Retinal pigment epithelial cell (primary cell): ENCODE measurements around the gene L3MBTL4.

Experiments used
- DNase-seq: peaks from one replicate; pipeline ENCODE4 v3.0.0-alpha.2; 2010; ENCODE audit warnings: low read depth
- H3K4me3 ChIP-seq: 2 replicates; pipeline ENCODE4 v1.5.1; 2011; ENCODE audit warnings: mild to moderate bottlenecking, low read length, control low read depth, moderate library complexity
- CTCF ChIP-seq: conservative IDR thresholded peaks from 2 replicates; pipeline ENCODE4 v1.5.1; 2011; ENCODE audit warnings: low read depth, low read length, control low read depth, inconsistent platforms

The L3MBTL4 gene

GRCh38 chr18:6365385-6365784 is 49.3 kb downstream of the L3MBTL4 start:
- no peak overlapping the region for H3K4me3 ChIP-seq
- no peak for DNase-seq
- TF ChIP-seq CTCF, result no peak

GRCh38 chr18:6363216-6363615 is 51.5 kb downstream of the L3MBTL4 start:
- H3K4me3 ChIP-seq, result no peak overlapping the region
- TF ChIP-seq CTCF, result no peak
- no peak for DNase-seq

GRCh38 chr18:6362559-6363129 is 52.1 kb downstream of the L3MBTL4 start:
- no peak overlapping the region for H3K4me3 ChIP-seq
- TF ChIP-seq CTCF, result no peak
- no peak for DNase-seq

GRCh38 chr18:6357668-6358067 is 57.0 kb downstream of the L3MBTL4 start:
- TF ChIP-seq CTCF, result no peak
- no peak for DNase-seq
- H3K4me3 ChIP-seq, result no peak overlapping the region

DNA sequence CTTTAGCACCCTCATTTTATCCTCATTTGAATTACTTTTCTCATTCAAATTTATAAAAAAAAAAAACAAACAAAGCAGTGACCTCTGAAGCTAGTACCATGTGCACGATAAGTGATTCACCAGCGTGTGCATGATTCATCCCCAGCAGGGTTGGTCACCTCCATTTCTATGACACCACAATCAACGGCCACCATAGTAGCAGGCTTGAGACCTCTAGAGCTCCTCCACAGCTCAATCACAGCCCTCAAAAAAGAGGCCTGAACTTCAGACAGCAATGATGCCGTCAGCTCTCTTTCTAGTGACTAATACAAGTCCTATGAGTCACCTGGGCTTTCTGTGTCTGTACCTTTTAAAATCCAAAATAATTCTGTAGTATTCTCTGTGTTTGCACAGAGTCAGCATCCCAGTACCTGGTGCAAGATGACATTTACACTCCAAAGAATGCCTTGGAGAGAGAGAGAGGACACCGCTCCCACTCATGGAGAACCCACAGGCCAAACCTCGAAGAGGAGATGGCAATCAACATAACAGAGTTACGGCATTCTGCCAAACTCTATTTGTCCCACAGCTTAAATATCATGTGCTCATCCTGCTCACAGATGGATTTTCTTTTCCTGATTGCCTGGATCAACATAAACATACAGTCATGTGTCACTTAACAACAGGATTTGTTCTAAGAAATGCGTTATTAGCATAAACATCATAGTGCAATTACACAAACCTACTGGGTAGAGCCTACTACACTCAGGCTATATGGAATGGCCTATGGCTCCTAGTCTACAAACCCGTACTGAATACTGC is 58.7 kb downstream of the L3MBTL4 start:
- TF ChIP-seq CTCF, result no peak
- peak; percentile 37 for DNase-seq
- no peak overlapping the region for H3K4me3 ChIP-seq

DNA sequence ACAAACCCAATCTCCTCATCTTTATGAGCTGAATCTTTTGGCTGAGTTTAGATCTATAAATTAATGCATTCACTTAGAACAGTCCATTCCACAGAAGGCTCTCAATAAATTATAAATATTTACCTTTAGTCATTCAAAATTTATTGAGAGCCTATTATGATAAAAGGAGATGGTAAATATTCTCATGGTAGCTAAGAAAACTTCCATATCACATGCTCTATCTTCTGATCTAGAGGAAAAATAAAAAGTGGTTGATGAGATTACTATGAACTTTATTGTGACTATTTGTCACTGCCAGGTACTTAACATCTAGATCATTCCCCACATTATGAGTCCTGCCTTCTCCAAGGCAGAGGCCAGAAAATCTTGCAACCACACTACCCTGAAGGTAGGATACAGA is 62.4 kb downstream of the L3MBTL4 start:
- H3K4me3 ChIP-seq, result no peak overlapping the region
- no peak for TF ChIP-seq CTCF
- no peak for DNase-seq

DNA sequence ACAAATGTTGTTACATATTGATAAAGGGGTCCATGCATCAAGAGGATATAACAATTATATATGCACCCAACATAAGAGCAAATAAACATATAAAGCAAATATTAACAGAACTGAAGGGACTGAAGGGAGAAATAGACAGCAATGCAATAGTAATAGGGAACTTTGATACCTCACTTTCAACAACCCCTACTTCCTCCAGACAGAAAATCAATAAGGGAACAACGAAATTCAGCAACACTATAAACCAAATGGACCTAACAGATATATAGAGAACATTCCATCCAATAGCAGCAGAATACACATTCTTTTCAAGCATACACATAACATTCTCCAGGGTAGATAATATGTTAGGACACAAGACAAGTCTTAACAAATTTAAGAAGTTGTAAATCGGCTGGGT is 71.7 kb downstream of the L3MBTL4 start:
- no peak for TF ChIP-seq CTCF
- no peak overlapping the region for H3K4me3 ChIP-seq
- DNase-seq, result no peak
